ELF-1 (cell line): Measurements from ENCODE around the gene ZMIZ1.

ENCODE experiments used
- DNase-seq: peaks from one replicate; pipeline ENCODE4 v3.0.0-alpha.2; 2016; ENCODE audit warnings: low read depth, low spot score

The ZMIZ1 gene

DNA sequence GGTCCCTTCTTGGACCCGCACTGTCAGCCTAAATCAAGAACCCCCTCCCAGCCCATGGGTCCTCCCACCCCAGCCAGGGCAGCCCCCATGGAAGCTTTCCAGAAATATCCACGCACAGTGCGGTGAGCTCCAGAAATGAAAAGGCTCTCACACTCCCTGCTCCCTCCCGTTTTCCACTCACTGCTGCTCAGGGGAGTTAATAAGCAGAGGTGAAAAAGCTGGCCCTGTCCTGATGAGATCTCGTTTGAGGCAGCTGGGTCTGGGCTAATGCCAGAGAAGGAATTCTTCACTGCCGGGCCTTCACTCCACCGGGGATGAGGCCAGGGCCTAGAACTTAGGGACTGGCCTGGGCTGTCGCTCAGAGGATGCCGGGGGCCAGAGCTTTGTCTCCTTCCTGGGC is 102.2 kb downstream of the ZMIZ1 start:
- DNase-seq, result no peak

GRCh38 chr10:79171504-79171903 is 102.7 kb downstream of the ZMIZ1 start:
- no peak for DNase-seq

- no peak for DNase-seq
Measured at GRCh38 chr10:79172881-79173280, 104.1 kb downstream of the ZMIZ1 start.

GRCh38 chr10:79173582-79174262 is 105.0 kb downstream of the ZMIZ1 start:
- DNase-seq, result no peak

DNA sequence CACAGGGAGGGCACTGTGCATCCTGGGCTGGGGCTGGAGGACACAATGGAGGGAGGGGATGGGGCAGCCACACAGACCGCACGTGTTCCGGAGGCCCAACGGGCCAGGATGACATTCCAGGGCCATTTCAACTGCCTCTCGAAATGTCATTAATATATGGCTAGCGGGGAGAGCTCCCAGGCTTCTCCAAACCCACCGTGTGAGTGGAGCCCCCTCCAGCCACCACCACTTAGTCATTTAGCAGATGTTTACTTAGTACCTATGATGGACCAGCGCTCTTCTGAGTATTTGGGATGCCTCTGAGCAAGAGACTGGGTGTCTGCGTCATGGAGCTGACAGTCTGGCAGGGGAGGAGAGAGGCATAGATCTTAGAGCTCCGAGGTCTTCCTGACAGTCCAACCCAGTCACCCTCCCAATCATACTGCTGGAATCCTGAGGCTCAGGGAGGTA is 107.3 kb downstream of the ZMIZ1 start:
- DNase-seq, result no peak

DNA sequence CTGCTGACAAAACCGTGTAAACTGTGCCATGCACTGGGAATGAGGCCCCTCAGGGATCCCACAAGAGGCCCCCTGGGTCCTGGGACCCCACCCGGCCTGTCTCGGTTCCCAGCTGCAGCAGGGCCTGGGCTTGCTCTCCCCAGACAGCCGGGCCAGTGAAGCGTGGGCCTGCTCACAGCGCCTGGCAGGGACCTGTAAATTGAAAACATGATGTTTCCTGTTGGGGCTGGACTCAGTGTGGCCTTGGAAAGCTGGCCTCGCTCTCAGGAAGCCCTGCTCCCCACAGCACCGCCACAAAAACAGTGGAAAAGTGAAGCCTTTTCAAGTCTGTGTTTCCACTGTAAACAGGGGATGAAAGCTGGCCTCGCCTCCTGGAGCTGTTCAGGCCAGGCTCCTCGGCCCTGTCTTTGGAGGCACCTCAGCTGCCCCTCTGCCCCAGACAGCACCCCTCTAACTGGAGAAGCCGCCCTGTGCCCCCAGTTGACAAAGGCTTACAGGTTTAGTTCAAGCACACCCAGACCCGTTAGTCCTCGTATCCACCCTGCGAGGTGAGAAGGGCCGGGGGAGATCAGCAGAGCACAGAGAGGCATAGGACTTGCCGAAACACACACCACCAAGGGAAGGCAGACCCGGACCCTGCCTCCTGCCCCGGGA is 108.3 kb downstream of the ZMIZ1 start:
- DNase-seq, result no peak

DNA sequence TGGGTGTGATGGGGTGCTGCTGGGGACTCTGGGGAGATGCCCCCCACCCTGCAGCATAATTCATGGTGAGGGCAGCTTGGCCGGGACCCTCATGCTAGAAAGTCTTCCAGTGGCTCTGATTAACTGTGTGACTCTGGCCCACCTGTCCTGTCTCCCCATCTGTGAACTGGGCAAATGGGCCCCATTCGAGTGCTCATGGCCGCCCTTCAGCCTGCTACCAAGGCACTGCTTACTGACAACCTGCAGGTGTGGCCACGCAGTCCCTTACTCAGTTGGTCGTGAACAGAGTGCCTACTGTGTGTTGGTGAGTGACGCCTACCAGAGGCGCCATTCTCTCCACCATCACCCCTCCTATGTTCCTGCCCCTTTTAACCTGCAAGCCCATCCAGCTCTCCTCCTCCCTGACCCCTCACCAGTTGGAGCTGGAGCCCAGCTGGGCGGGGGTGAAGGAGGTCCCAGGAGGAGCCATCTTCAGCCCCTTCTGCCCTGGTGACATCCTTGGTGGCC is 109.4 kb downstream of the ZMIZ1 start:
- DNase-seq, result no peak

DNA sequence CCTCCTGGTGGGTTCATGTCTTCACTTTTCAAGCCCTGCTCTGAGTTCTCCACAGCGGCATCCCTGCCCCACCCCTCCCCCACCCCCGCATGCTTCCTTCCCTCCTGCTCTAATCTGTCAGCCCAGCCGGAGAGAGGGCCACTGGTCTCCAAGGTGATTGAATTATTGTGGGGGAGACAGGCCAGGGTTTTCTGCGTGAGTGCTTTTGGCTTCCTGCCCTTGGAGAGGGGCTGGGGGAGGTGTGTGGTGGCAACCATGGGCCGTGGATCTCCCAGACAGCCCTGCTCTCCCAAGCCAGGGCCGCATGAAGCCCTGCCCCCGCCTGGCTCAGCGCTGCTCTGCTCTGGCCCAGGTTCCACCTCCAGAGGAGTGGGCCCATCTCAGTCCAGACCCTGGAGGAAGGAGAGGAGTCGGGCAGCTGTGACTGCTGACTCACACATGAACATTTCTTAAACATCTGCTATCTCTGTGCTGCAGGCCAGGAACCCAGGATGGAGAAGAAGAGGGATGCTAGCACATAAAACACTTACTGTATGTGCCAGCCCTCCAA is 109.9 kb downstream of the ZMIZ1 start:
- DNase-seq, result peak; percentile 85

DNA sequence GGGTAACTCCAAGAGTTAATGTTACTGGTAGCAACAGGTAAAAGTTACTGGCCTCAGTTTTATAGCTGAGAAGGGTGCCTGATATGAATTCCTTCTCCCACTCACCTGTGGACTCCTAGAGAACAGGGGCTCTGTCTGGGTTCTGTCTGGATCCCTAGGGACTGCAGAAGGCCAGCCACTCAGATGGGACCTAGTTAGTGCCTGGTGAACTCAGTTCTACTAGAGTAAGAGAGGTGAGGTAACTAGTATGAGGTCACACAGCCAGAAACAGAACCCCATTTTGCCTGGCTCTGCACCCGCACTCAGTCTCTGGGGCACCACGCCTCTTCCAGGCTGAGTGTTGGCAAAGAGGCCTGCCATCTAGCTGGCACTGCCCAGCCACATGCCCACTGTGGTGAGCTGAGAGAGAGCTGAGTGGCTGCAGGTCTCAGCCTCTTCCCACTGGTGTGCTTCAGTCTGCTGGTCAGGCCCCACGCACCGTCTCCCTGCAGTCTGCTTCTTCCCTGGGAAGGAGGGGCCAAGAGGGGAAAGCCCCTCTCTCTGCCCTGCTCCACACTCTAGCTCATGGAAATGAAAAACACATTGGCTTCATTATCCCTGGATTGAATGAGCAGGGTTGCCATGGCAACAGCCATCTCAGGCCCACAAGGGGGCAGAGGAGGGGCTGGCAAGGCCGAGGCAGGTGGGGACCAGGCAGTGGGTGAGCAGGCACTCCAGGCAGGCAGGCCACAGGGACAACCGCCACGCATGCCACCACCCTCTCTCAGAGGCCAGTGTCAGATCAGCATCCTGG is 110.6 kb downstream of the ZMIZ1 start:
- no peak for DNase-seq

GRCh38 chr10:79179957-79180309 is 111.2 kb downstream of the ZMIZ1 start:
- DNase-seq, result no peak

DNA sequence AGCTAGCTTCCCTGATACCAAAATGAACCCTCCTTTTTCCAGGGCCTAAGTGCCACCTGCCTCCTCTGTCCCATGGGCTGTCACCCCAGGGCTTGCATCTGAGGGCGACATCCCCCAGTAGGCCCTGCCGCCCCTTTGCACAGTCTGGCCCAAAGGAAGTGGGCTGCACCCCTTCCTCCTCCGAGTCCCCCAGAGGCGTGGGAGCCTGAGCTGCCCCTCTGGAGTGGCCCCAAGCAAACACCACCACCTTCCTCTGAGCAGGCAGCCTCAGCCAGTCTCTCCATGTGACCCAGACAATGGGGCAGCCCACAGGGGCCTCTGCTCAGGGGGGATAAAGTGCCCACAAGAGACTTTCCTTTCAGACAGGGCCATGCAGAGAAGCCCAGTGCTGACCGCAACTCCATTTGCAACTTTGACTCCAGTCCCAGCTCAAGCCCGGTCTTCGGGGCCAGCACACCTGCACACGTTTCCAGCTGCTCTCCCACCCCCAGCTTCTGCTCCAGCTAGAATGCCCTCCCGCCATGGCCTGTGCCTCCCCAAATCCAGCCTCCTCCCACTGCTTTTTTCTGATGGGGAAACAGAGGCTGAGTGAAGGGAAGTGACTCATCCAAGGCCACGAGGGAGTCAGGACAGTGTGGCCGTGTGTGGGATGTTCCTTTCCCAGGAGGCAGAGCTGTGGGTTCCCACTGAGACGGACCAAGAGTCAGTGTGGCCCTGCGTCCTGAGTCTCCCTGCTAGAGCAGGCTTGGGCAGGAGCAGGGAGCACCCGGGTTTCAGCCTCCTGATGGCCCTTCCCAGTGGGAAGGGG is 111.9 kb downstream of the ZMIZ1 start:
- no peak for DNase-seq

DNA sequence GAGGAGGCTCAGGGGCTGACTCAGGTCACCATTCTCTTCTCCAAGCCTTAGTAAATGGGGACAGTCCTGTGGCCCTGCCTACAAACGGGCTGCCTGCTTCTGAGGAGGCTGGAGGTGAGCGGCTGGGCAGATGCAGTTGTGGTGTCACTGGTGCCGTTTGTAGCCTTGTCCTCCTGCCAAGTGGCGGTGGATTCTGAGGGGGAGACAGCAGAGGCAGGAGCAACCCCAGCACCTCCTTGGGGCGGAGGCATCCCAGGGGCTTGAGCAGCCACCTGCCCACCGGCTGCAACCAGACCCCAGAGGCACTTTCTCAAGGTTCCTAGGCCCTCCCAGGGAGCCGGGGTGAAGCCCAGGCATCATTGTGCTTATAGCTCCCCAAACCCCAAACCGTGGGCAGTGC is 112.5 kb downstream of the ZMIZ1 start:
- no peak for DNase-seq

GRCh38 chr10:79181698-79182521 is 113.1 kb downstream of the ZMIZ1 start:
- no peak for DNase-seq

- DNase-seq, result no peak
Measured at GRCh38 chr10:79182781-79183467, 114.2 kb downstream of the ZMIZ1 start.

DNA sequence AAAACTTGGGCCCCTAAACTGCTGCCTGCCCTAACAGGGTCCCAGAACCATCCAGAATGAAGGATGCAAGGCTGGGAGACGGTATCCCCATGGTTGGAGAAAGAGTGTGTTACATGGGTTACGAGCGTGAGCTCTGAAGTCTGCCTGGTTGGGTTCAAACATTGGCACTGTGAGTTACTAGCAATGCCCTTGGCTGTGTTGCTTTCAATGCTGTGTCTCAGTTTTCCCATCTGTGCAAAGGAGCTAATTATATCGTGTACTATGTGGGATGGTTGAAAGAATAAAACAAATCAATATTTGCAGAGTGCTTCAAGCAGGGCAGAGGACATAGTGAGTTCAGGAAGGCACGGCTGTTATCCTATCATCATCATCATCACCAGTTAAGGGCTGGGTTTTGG is 114.7 kb downstream of the ZMIZ1 start:
- DNase-seq, result no peak

- peak; percentile 81 for DNase-seq
Measured at GRCh38 chr10:79184145-79184625, 115.4 kb downstream of the ZMIZ1 start.

DNA sequence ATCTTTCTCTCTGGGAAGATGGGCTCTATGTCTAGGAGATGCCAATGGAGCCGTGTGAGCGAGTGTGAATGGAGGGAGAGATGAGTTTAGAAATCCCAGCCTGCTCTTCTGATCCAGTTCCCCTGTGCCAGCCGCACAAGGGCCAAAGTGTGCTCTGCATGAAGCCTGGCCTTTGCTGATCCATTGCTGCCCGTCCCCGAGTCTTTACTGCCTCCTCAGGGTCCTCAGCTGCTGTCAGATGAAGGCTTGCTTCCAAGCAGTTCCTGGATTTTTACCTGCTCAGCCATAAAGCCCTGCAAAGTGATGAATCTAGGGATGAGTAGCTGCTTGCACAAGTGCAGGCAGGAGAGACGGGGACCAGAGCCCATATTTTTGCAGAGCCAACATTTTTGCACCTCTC is 115.9 kb downstream of the ZMIZ1 start:
- DNase-seq, result no peak

- DNase-seq, result peak; percentile 71
Measured at GRCh38 chr10:79185067-79185774, 116.5 kb downstream of the ZMIZ1 start.

DNA sequence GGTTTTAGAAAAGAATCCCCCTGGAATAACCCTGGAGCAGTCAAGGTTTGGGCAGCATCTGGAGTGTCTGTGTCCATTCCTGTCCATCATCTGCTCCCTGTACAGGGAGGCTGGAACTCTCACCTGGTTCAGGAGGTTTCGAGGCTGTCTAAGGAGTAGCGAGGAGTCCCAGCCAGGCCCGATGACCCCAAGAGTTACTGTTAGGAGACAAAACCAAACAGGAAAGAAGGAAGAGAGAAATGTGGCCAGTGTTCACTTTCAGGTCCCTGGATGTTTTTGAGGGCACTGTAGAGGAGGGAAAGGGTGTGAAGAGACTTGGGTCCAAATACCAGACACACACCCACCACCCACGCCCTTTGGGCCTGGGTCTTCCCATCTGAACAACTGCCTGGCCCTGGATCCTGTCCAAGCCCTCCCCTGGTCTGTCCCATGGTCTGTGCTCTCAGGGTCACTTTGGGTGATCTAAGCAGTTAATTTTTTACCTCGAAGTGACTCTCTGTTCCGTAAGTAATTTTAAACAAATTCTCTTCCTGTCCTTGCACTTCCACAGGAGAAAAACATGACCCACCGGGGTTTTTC is 117.1 kb downstream of the ZMIZ1 start:
- DNase-seq, result no peak
